SU-DHL-6 (cell line): Measurements from ENCODE around the gene ZNF536.

ENCODE experiments used
- CTCF ChIP-seq: fragments of 200-600 bp; sonication (generic); IDR thresholded peaks from one replicate; pipeline ENCODE4 v1.5.1; 2017; ENCODE audit warnings: antibody characterized with exemption, mild to moderate bottlenecking, low read length, moderate library complexity; ENCODE audit not compliant: insufficient read depth, poor library complexity, severe bottlenecking
- EZH2phosphoT487 ChIP-seq: fragments of 200-600 bp; sonication (generic), shearing (Covaris generic); conservative IDR thresholded peaks from 2 replicates; pipeline ENCODE4 v1.6.1; 2018; ENCODE audit warnings: mild to moderate bottlenecking, antibody characterized with exemption, low read length, moderate library complexity, mixed read lengths

- TF ChIP-seq CTCF (no peak), EZH2phosphoT487 (no peak)
Measured at GRCh38 chr19:30606114-30607050, 234.2 kb downstream of the ZNF536 start.
